Ishikawa (cell line): ENCODE data around the gene PSME2.

Experiments used
- CEBPB ChIP-seq: IDR thresholded peaks from 2 replicates; pipeline ENCODE4 v1.6.1; 2012
- CREB1 ChIP-seq: IDR thresholded peaks from 2 replicates; pipeline ENCODE4 v1.6.1; 2012; ENCODE audit warnings: low read depth
- EGR1 ChIP-seq: IDR thresholded peaks from 2 replicates; pipeline ENCODE4 v1.6.1; 2012
- EP300 ChIP-seq: IDR thresholded peaks from 2 replicates; pipeline ENCODE4 v1.6.1; 2012; ENCODE audit warnings: borderline replicate concordance
- MAX ChIP-seq: IDR thresholded peaks from 2 replicates; pipeline ENCODE4 v1.6.1; 2012
- RAD21 ChIP-seq: IDR thresholded peaks from 2 replicates; pipeline ENCODE4 v1.6.1; 2012; ENCODE audit warnings: low read depth
- REST ChIP-seq: IDR thresholded peaks from 2 replicates; pipeline ENCODE4 v1.6.1; 2012; ENCODE audit warnings: low read depth, mild to moderate bottlenecking
- TAF1 ChIP-seq: IDR thresholded peaks from 2 replicates; pipeline ENCODE4 v1.6.1; 2012; ENCODE audit warnings: low read depth, mild to moderate bottlenecking
- USF1 ChIP-seq: IDR thresholded peaks from 2 replicates; pipeline ENCODE4 v1.6.1; 2012

- TF ChIP-seq TAF1 (no peak), CEBPB (no peak), USF1 (no peak), CREB1 (no peak), REST (no peak), MAX (no peak), EP300 (no peak), RAD21 (no peak), EGR1 (no peak)
These were observed 32.2 kb upstream of the PSME2 start for GRCh38 chr14:24178399-24179178.
